Stomach (tissue), 4 donors: ENCODE data around the gene AMER3.

Experiments used
- EP300 ChIP-seq: sonication (generic); formaldehyde crosslinking; IDR thresholded peaks from one replicate; pipeline ENCODE4 v1.6.1; 2017; ENCODE audit warnings: antibody characterized with exemption
- TF ChIP-seq, protein P1 (sequence below), 7 experiments: fragments of 450-650 bp in 4 of 7; fragments of 200-600 bp in 3 of 7; sonication (generic) in 3 of 7; IDR thresholded peaks; one replicate each; pipeline ENCODE4 v1.5.1; 2016 to 2019; ENCODE audit warnings: antibody characterized with exemption in 7 of 7, control low read depth in 2 of 7, mild to moderate bottlenecking in 1 of 7

DNA sequence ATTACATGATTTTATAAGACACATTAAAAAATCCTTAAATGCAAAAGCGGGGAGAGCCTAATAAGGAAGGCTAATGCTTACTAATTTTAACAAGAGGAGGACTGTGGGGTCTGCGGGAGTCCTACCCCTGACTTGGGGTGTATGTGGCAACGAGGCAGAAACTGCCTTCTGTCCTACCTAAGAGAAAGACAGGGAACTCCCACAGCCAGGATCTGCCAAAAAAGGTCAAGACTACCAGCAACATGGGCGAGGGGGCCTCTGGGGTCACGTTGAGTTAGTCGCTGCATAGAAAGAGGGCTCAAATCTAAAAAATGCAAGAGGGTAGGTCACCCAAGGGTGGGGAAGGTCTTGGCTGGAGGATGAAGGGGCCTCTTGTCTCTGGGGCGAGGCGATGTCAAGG is 529 bp upstream of the AMER3 start:
- TF ChIP-seq, protein P1, sequence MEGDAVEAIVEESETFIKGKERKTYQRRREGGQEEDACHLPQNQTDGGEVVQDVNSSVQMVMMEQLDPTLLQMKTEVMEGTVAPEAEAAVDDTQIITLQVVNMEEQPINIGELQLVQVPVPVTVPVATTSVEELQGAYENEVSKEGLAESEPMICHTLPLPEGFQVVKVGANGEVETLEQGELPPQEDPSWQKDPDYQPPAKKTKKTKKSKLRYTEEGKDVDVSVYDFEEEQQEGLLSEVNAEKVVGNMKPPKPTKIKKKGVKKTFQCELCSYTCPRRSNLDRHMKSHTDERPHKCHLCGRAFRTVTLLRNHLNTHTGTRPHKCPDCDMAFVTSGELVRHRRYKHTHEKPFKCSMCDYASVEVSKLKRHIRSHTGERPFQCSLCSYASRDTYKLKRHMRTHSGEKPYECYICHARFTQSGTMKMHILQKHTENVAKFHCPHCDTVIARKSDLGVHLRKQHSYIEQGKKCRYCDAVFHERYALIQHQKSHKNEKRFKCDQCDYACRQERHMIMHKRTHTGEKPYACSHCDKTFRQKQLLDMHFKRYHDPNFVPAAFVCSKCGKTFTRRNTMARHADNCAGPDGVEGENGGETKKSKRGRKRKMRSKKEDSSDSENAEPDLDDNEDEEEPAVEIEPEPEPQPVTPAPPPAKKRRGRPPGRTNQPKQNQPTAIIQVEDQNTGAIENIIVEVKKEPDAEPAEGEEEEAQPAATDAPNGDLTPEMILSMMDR (IDR thresholded peaks at IDR 0.05), result no peak
- TF ChIP-seq EP300, result no peak
